CD14-positive monocyte (primary cell): ENCODE measurements around the gene PARP4. TPM values are rescaled to one million over a fixed set of nuclear protein-coding genes. Genes with fewer than 3 reads are reported as not detected.

Experiments used
- DNase-seq, 3 donors: peaks; one replicate each; pipeline ENCODE4 v3.0.0-alpha.2; 2011 to 2022
- H2AFZ ChIP-seq: 2 replicates; pipeline ENCODE4 v1.6.0; 2012; ENCODE audit warnings: mild to moderate bottlenecking, low read depth, low read length, inconsistent platforms; ENCODE audit not compliant: insufficient read depth, poor library complexity, severe bottlenecking
- H3K27ac ChIP-seq, 2 donors: 1 replicate in 1 of 2; 2 replicates in 1 of 2; pipeline ENCODE4 v1.5.1; 2012 to 2013; ENCODE audit warnings: low read length in 2 of 2, control low read depth in 1 of 2, inconsistent platforms in 1 of 2, low read depth in 1 of 2, mild to moderate bottlenecking in 1 of 2
- H3K27me3 ChIP-seq, 2 donors: one replicate each; pipeline versions ENCODE4 v1.6.0 to v1.6.1; 2011 to 2013; ENCODE audit warnings: low read length in 2 of 2; ENCODE audit not compliant: control insufficient read depth in 2 of 2, insufficient read depth in 2 of 2
- H3K36me3 ChIP-seq, 2 donors: replicated peaks in 1 of 2; 1 replicate in 1 of 2; 2 replicates in 1 of 2; pipeline versions ENCODE4 v1.5.1 to v1.6.1; 2012 to 2013; ENCODE audit warnings: low read length in 2 of 2, control low read depth in 1 of 2, inconsistent platforms in 1 of 2, mild to moderate bottlenecking in 1 of 2; ENCODE audit not compliant: insufficient read depth in 2 of 2, control insufficient read depth in 1 of 2
- H3K4me1 ChIP-seq, 2 donors: 1 replicate in 1 of 2; 2 replicates in 1 of 2; pipeline versions ENCODE4 v1.5.1 to v1.6.1; 2012 to 2013; ENCODE audit warnings: low read length in 2 of 2, control low read depth in 1 of 2, inconsistent platforms in 1 of 2, mild to moderate bottlenecking in 1 of 2, moderate library complexity in 1 of 2; ENCODE audit not compliant: insufficient read depth in 2 of 2, control insufficient read depth in 1 of 2
- H3K4me2 ChIP-seq: replicated peaks from 2 replicates; pipeline ENCODE3; 2012; ENCODE audit warnings: low read length, moderate library complexity, mild to moderate bottlenecking; ENCODE audit not compliant: poor library complexity, severe bottlenecking; ENCODE audit errors: extremely low read depth
- H3K4me3 ChIP-seq, 3 experiments: fragments of 200-600 bp in 1 of 3; sonication (generic) in 1 of 3; replicated peaks in 1 of 3; 1 replicate in 2 of 3; 2 replicates in 1 of 3; pipeline ENCODE4 v1.5.1; 2011 to 2013; ENCODE audit warnings: low read length in 3 of 3, mild to moderate bottlenecking in 3 of 3, control low read depth in 2 of 3, low read depth in 2 of 3, inconsistent platforms in 1 of 3, moderate library complexity in 1 of 3
- H3K79me2 ChIP-seq: 2 replicates; pipeline ENCODE4 v1.6.0; 2012; ENCODE audit warnings: mild to moderate bottlenecking, control low read depth, inconsistent platforms, low read length, moderate library complexity; ENCODE audit not compliant: insufficient read depth
- H3K9ac ChIP-seq: 2 replicates; pipeline ENCODE4 v1.6.0; 2017; ENCODE audit warnings: low read length, mild to moderate bottlenecking; ENCODE audit not compliant: insufficient read depth, poor library complexity, severe bottlenecking
- H3K9me3 ChIP-seq, 2 donors: replicated peaks in 1 of 2; 1 replicate in 1 of 2; 2 replicates in 1 of 2; pipeline versions ENCODE4 v1.5.1 to v1.6.1; 2012 to 2013; ENCODE audit warnings: low read length in 2 of 2, control low read depth in 1 of 2; ENCODE audit not compliant: control insufficient read depth in 1 of 2, insufficient read depth in 1 of 2
- H4K20me1 ChIP-seq: 2 replicates; pipeline ENCODE4 v1.6.0; 2012; ENCODE audit warnings: mild to moderate bottlenecking, low read length, control low read depth, moderate library complexity; ENCODE audit not compliant: insufficient read depth
- H3K27ac Mint-ChIP-seq, 7 donors: one replicate each; pipeline ENCODE4 v1.8.0; 2020; ENCODE audit warnings: mild to moderate bottlenecking in 7 of 7, mixed read lengths in 7 of 7, moderate library complexity in 6 of 7, inconsistent platforms in 2 of 7
- H3K27me3 Mint-ChIP-seq, 3 donors: one replicate each; pipeline ENCODE4 v1.8.0; 2021 to 2022; ENCODE audit warnings: low read depth in 3 of 3, mild to moderate bottlenecking in 3 of 3, mixed read lengths in 3 of 3, moderate library complexity in 3 of 3, inconsistent platforms in 1 of 3
- H3K36me3 Mint-ChIP-seq, 2 donors: one replicate each; pipeline ENCODE4 v1.8.0; 2020; ENCODE audit warnings: mixed read lengths in 2 of 2, inconsistent platforms in 1 of 2, mild to moderate bottlenecking in 1 of 2
- H3K4me1 Mint-ChIP-seq: one replicate; pipeline ENCODE4 v1.8.0; 2020; ENCODE audit warnings: mild to moderate bottlenecking, mixed read lengths
- H3K4me3 Mint-ChIP-seq, 2 donors: one replicate each; pipeline ENCODE4 v1.8.0; 2020; ENCODE audit warnings: mild to moderate bottlenecking in 2 of 2, mixed read lengths in 2 of 2, moderate library complexity in 1 of 2
- H3K9me3 Mint-ChIP-seq, 7 donors: one replicate each; pipeline ENCODE4 v1.8.0; 2020 to 2022; ENCODE audit warnings: mixed read lengths in 7 of 7, mild to moderate bottlenecking in 6 of 7, moderate library complexity in 6 of 7, inconsistent platforms in 2 of 7
- WGBS: methylation state at CpG from one replicate; pipeline ENCODE4 v1.1.5; 2013; ENCODE audit warnings: missing lambda C conversion rate; ENCODE audit not compliant: insufficient coverage; 5-methylcytosine and 5-hydroxymethylcytosine counted together
- intact Hi-C, 2 donors: fragments of 100-400 bp; cut with micrococcal nuclease; formaldehyde crosslinking; loops; one replicate each; pipeline versions ENCODE4 v1.15.0 to v1.15.1; 2023
- polyA plus RNA-seq, 3 donors: library from polyadenylated mRNA; depleted of rRNA in 1 of 3; unstranded in 2 of 3; stranded (reverse) in 1 of 3; fragments of 300-500 nt in 2 of 3; fragments of >200 nt in 1 of 3; fragmentation: Illumina TruSeq in 2 of 3; gene quantifications; 1 replicate in 2 of 3; 2 replicates in 1 of 3; pipeline ENCODE4 v1.2.3, GENCODE V29; 2012 to 2021
- TF ChIP-seq, protein P1 (sequence below): fragments of 200-600 bp; IDR thresholded peaks from one replicate; pipeline ENCODE4 v1.8.0; 2022; ENCODE audit warnings: antibody characterized with exemption, mild to moderate bottlenecking

Gene PARP4
- polyA plus RNA-seq, 3 donors: 34.0 to 56.8 (median 51.9) TPM

DNA sequence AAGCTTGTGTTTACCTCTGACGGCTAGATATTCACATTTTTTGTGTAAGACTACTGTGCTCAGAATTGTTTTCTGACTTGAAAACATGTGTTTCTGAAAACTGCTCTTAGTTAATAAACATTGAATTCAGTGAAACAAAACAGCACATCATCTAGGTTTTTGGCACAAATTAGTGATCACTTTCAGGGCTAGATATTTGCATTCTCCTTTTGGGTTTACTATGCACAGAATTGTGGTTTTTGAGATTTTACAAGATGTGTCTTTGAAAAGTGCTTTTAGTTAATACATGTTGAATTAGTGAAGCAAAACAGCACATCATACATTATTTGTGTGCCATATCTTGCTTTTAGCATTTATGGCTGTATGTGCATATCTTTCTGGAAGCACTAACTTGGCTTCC is 8.2 kb upstream of the PARP4 start:
- H2AFZ ChIP-seq: no peak overlapping the region
- intact Hi-C loops: no loop called here
- no peak for DNase-seq
- Mint-ChIP-seq H3K4me3 (no peak overlapping the region), H3K4me1 (no peaks in the 10 kb centered on the region), H3K36me3 (no peaks in the 10 kb centered on the region), H3K27ac (no peak overlapping the region), H3K9me3 (no peaks in the 10 kb centered on the region), H3K27me3 (peaks cover 2 to 7% (median 2%) of the 10 kb centered on the region in 3 donors)
- no peaks in the 10 kb centered on the region for H3K27me3 ChIP-seq
- no CpG with 5 or more reads among the region's 1 CpG for WGBS
- H3K79me2 ChIP-seq: no peaks in the 10 kb centered on the region
- no peaks in the 10 kb centered on the region for H4K20me1 ChIP-seq
- H3K4me2 ChIP-seq: no peak overlapping the region
- H3K27ac ChIP-seq: no peak overlapping the region
- no peaks in the 10 kb centered on the region for H3K9me3 ChIP-seq
- no peaks in the 10 kb centered on the region for H3K36me3 ChIP-seq
- H3K4me1 ChIP-seq: no peaks in the 10 kb centered on the region
- TF ChIP-seq, protein P1, sequence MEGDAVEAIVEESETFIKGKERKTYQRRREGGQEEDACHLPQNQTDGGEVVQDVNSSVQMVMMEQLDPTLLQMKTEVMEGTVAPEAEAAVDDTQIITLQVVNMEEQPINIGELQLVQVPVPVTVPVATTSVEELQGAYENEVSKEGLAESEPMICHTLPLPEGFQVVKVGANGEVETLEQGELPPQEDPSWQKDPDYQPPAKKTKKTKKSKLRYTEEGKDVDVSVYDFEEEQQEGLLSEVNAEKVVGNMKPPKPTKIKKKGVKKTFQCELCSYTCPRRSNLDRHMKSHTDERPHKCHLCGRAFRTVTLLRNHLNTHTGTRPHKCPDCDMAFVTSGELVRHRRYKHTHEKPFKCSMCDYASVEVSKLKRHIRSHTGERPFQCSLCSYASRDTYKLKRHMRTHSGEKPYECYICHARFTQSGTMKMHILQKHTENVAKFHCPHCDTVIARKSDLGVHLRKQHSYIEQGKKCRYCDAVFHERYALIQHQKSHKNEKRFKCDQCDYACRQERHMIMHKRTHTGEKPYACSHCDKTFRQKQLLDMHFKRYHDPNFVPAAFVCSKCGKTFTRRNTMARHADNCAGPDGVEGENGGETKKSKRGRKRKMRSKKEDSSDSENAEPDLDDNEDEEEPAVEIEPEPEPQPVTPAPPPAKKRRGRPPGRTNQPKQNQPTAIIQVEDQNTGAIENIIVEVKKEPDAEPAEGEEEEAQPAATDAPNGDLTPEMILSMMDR: no peak
- no peak overlapping the region for H3K4me3 ChIP-seq
- no peak overlapping the region for H3K9ac ChIP-seq

DNA sequence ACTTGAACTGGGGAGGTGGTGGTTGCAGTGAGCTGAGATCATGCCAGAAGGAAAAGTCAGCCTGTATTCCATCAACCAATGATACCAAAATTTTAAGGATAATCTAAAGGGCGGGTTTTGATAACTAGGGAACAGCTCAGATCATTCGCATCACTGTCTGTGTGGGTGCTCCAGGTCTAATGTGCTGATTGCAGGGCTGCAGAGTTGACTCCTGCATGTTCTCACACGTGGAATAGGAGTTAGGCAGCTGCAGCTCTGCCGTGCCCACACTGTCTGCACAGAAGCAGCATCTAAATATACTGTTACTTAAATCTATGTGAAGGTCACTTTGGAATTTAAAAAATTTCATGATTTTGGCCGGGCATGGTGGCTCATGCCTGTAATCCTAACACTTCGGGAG is 4.3 kb upstream of the PARP4 start:
- no peaks in the 10 kb centered on the region for H3K36me3 Mint-ChIP-seq
- no peak overlapping the region for H3K4me3 Mint-ChIP-seq
- H3K4me1 ChIP-seq: peaks cover 0 to 10% of the 10 kb centered on the region in 2 donors
- H3K9me3 ChIP-seq: no peaks in the 10 kb centered on the region
- intact Hi-C loops: loop anchor here in 1 of 2 donors (10.0 kb wide), 1 partner anchor 232 kb away; no protein-coding TSS in a partner anchor
- no peaks in the 10 kb centered on the region for H3K9me3 Mint-ChIP-seq
- TF ChIP-seq, protein P1: no peak
- WGBS: 100% methylated on average over 1 of the region's 6 CpGs
- peak overlapping the region in 1 of 7 donors; percentile 66 for H3K27ac Mint-ChIP-seq
- H3K79me2 ChIP-seq: peaks cover 7% of the 10 kb centered on the region
- H3K27me3 Mint-ChIP-seq: peaks cover 0 to 7% (median 5%) of the 10 kb centered on the region in 3 donors
- no peak overlapping the region for H3K4me2 ChIP-seq
- no peak overlapping the region for H2AFZ ChIP-seq
- no peaks in the 10 kb centered on the region for H3K36me3 ChIP-seq
- no peak overlapping the region for H3K9ac ChIP-seq
- H3K4me1 Mint-ChIP-seq: peaks cover 8% of the 10 kb centered on the region
- no peaks in the 10 kb centered on the region for H4K20me1 ChIP-seq
- H3K27ac ChIP-seq: no peak overlapping the region
- H3K4me3 ChIP-seq: no peak overlapping the region
- no peaks in the 10 kb centered on the region for H3K27me3 ChIP-seq
- DNase-seq: no peak
